ENCODE measurements around the gene HSBP1L1.

DNA sequence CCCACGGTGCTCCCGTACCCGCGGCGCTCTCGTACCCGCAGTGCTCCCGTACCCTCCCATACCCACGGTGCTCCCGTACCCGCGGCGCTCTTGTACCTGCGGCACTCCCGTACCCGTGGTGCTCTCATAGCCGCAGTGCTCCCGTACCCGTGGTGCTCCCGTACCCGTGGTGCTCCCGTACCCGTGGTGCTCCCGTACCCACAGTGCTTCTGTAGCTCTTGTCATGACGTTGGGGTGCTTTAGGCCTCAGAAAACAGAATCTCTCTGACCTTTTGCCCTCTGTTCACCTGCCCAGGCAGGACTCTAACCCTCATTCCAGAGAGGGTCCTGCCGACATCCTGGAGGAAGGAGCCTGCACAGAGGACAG is 48.3 kb upstream of the HSBP1L1 start:
- TF ChIP-seq, protein P1, sequence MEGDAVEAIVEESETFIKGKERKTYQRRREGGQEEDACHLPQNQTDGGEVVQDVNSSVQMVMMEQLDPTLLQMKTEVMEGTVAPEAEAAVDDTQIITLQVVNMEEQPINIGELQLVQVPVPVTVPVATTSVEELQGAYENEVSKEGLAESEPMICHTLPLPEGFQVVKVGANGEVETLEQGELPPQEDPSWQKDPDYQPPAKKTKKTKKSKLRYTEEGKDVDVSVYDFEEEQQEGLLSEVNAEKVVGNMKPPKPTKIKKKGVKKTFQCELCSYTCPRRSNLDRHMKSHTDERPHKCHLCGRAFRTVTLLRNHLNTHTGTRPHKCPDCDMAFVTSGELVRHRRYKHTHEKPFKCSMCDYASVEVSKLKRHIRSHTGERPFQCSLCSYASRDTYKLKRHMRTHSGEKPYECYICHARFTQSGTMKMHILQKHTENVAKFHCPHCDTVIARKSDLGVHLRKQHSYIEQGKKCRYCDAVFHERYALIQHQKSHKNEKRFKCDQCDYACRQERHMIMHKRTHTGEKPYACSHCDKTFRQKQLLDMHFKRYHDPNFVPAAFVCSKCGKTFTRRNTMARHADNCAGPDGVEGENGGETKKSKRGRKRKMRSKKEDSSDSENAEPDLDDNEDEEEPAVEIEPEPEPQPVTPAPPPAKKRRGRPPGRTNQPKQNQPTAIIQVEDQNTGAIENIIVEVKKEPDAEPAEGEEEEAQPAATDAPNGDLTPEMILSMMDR (IDR thresholded peaks at IDR 0.05) = no peak
- TF ChIP-seq POLR2A (IDR thresholded peaks at IDR 0.05) (no peak), EP300 (IDR thresholded peaks at IDR 0.05) (no peak), POLR2AphosphoS5 (IDR thresholded peaks at IDR 0.05) (no peak)
